GM10266 (cell line): Measurements from ENCODE around the gene DGKI.

ENCODE experiments used
- DNase-seq: peaks from one replicate; pipeline ENCODE4 v3.0.0; 2012; ENCODE audit errors: extremely low spot score
- CTCF ChIP-seq: IDR thresholded peaks from 2 replicates; pipeline ENCODE4 v1.5.1; 2012; ENCODE audit warnings: mild to moderate bottlenecking, low read depth; ENCODE audit not compliant: control insufficient read depth, insufficient read depth; ENCODE audit errors: missing control alignments

The DGKI gene

GRCh38 chr7:137601642-137602041 lies 245.1 kb downstream of the DGKI start:
- no peak for DNase-seq
- TF ChIP-seq CTCF = no peak

GRCh38 chr7:137597856-137598255 lies 248.9 kb downstream of the DGKI start:
- TF ChIP-seq CTCF = no peak
- no peak for DNase-seq

GRCh38 chr7:137593115-137593711 lies 253.6 kb downstream of the DGKI start:
- no peak for DNase-seq
- no peak for TF ChIP-seq CTCF

GRCh38 chr7:137592232-137592896 lies 254.4 kb downstream of the DGKI start:
- peak; percentile 33 for DNase-seq
- peak; percentile 53 for TF ChIP-seq CTCF

GRCh38 chr7:137591421-137591837 lies 255.3 kb downstream of the DGKI start:
- TF ChIP-seq CTCF = no peak
- DNase-seq = no peak

GRCh38 chr7:137590756-137591305 lies 255.9 kb downstream of the DGKI start:
- TF ChIP-seq CTCF = no peak
- no peak for DNase-seq
